Body of pancreas (tissue), 4 donors: ENCODE data around the gene RNF215.

ENCODE experiments used
- POLR2A ChIP-seq, 3 donors: fragments of 450-650 bp; IDR thresholded peaks; one replicate each; pipeline ENCODE4 v1.6.1; 2016; ENCODE audit warnings: antibody characterized with exemption in 3 of 3, mild to moderate bottlenecking in 2 of 3
- TF ChIP-seq, protein P1 (sequence below), 7 experiments: fragments of 450-650 bp in 4 of 7; fragments of 200-600 bp in 3 of 7; sonication (generic) in 3 of 7; IDR thresholded peaks; one replicate each; pipeline ENCODE4 v1.5.1; 2016 to 2019; ENCODE audit warnings: antibody characterized with exemption in 7 of 7

DNA sequence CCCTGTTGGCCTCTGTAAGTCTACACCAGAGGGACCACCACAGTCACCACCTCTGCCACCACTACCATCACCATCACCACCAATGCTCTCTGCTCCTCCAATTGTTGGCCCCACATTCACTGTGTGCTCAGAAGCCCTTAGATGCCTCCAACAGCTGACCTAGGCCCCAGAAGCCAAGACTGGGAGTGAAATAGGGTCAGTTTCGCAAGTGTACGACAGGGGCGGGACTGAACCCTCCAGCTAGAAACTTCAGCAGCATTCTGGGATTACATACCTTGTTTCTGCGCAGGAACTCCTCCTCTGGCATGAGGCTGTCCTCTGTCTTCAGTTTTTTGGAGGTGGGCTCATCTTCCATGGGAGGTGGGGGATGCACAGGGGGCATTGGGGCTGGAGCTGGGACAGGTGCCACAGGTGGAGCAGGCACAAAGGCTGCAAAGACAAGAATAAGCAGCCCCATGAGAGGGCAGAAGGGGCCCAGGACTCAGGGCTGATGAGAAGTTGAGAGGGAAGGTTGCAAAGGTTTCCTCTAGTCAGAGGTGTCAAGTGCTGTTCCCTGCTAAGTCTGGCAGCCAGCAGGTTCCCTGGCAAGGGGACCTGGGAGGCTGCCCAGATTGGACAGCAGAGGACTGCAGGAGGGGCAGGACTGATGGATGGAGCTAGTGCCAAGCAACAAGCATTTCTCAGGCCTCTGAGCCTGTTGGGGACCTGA lies 50.3 kb downstream of the RNF215 start:
- TF ChIP-seq POLR2A (IDR thresholded peaks at IDR 0.05): no peak
- TF ChIP-seq, protein P1, sequence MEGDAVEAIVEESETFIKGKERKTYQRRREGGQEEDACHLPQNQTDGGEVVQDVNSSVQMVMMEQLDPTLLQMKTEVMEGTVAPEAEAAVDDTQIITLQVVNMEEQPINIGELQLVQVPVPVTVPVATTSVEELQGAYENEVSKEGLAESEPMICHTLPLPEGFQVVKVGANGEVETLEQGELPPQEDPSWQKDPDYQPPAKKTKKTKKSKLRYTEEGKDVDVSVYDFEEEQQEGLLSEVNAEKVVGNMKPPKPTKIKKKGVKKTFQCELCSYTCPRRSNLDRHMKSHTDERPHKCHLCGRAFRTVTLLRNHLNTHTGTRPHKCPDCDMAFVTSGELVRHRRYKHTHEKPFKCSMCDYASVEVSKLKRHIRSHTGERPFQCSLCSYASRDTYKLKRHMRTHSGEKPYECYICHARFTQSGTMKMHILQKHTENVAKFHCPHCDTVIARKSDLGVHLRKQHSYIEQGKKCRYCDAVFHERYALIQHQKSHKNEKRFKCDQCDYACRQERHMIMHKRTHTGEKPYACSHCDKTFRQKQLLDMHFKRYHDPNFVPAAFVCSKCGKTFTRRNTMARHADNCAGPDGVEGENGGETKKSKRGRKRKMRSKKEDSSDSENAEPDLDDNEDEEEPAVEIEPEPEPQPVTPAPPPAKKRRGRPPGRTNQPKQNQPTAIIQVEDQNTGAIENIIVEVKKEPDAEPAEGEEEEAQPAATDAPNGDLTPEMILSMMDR (IDR thresholded peaks at IDR 0.05): no peak
